GDM1 (cell line): Measurements from ENCODE around the gene LRIT1.

Experiments
- DNase-seq: peaks from one replicate; lab custom pipeline; 2025; lab: John Stamatoyannopoulos, UW

LRIT1 gene

GRCh38 chr10:84254552-84255478, 13.5 kb upstream of the LRIT1 start:
- no peak for DNase-seq

- DNase-seq = no peak
Observed at GRCh38 chr10:84248794-84249193, 7.4 kb upstream of the LRIT1 start.

GRCh38 chr10:84247496-84247895, 6.2 kb upstream of the LRIT1 start:
- DNase-seq = no peak

GRCh38 chr10:84244651-84245270, 3.4 kb upstream of the LRIT1 start, which contains the start of gene RGR:
Gene RGR, plus strand, starts transcription at chr10:84245053. Its CDS starts 38 bp downstream, at chr10:84245091.
- no peak for DNase-seq

DNA sequence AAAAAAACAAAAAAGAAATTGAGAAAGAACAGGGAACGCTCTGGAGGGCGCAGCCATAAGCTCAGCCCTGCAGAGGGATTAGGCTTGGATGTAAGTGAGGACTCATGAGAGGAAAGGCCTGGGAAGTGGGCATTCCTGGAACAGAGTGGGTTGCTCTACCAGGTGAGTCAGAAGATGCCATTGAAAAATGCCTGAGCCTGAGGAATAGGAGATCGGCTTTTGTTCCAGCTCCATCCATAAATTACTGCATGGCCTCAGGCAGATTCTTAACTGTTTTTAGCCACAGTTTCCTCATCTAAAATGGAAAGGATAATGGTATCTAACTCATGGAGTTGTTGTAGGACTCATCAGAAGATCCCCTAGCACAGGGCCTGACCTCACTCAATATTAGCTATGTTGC, 2.4 kb upstream of the LRIT1 start:
- DNase-seq = no peak

GRCh38 chr10:84238909-84239308, 2.4 kb downstream of the LRIT1 start:
- no peak for DNase-seq

- no peak for DNase-seq
Observed at GRCh38 chr10:84237199-84238051, 3.9 kb downstream of the LRIT1 start.

DNA sequence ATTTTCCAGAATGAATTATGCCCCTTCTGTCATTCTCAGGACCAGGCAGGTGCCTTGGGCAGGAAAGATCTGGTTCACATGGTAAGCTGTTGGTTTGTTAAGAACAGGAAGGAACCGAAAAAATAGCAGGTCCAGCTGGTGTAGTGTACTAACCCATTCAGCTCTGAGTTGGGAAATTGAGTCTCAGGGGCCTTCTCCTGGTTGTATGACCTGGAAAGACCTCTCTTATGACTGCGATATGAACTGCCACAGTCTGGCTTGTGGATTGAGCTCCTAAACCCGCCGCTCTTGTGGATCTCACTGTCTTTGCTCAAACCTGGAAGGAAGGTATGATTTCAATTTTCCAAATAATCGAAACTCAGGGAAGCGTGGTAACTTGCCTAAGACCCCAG, 4.5 kb downstream of the LRIT1 start:
- no peak for DNase-seq

DNA sequence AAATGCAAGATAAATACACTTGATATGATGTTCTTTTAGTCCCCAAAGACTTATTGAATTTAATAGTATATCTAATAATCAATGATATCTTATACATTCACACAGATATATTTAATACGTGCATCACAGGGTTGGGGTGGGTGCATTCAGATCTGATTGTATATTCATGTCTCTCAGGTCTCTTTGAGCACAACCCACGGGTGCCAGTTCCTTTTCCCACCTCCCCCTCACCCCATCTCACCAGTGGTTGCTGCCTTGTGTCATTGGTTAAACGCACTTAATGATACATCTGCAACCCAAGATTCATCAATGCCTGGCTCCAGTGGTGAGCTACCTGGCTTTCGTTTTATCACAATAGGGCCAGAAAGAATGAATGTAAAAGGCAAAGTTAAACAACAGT, 6.2 kb downstream of the LRIT1 start:
- DNase-seq = no peak

DNA sequence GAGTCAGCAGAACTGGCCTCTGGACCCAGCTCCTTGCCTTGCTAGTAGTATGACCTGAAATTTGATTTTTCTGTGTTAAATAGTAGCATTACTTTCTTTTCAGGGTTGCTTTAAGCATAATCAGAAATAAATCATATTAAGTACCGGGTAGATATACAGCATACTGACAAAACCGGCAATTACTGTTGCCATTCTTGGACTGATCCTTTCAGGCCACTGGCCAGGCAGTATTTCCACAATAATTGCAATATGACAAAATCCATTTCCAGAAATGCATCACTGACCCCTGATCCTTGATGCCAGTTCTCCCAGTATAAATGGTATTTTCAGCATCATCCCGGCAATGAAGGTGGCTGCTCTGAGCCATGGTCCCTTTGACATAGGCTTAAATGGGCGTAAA, 6.9 kb downstream of the LRIT1 start:
- DNase-seq = no peak

GRCh38 chr10:84233940-84234339, 7.4 kb downstream of the LRIT1 start:
- DNase-seq = no peak

GRCh38 chr10:84232376-84232775, 9.0 kb downstream of the LRIT1 start:
- DNase-seq = no peak

DNA sequence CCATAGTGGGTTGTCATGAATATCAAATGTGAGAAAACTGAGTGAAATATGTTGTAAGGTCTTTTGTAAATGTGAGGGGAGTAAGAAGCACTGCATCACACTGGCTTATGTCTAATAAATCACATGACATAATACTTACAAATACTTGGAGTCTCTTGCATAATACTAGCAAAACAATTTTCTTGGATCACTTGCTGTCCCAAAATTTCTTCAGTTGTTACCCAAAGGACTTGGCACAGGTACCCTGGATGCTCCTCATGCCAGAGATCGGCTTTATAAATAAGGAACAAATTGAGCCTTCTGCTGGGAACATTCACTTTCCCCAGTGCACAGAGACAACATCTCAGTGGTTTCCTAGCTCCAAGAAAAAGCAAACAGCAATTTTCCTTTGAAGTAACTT, 11.0 kb downstream of the LRIT1 start:
- DNase-seq = no peak

- DNase-seq = no peak
Observed at GRCh38 chr10:84227810-84228209, 13.5 kb downstream of the LRIT1 start.

DNA sequence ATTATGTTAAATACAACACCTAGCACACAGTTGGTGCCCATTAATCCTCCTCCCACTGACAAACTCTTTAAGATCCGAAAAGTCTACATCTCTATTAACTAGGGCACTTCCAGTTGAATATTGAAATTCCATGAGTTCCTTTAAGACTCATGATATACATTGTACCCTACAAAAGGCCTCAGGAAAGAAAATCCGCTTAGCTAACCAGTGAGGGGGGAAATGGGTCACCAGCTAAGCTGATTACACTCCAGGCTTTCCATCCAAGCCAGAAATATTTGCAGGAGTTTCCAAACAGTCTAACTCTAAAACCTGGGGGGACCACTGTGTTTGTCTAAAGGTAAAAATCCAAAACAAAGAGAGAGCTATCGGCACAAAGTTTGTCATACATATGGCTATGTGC, 14.7 kb downstream of the LRIT1 start:
- no peak for DNase-seq

DNA sequence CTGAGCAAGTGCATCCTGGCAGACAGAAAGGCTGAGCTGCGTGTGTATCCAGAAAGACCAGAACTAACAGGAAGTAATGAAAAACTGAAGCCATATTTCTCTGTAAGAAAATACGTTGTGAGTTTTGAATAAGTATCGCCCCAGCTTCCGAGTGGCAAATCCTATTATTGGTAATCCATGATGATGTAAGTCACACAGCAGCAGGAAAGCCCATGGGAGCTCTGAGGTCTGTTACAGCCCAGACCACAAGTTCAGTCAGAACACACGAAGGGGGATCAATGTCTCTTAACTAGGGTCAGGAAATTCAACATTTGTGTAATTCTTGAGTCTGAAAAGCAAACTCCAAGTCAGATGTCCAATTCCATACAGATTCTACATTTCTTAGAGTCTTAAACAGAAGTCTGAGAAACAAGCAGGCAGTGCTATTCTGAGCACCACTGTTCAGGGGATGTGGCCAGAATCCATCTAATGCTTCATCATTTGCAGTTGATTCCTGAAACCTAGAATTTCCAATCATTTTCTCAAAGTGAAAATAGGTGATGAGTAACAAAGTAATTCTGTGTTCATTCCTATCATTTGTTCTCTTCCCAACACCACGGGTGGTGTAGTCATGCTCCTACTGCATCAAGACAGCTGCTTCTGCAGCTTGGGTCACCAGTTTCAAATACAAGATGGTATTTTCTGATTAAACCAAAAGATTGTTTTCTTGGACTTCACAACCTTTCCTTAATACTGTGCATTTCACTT, 15.7 kb downstream of the LRIT1 start, which contains the start of gene LRIT2:
TSS of gene LRIT2 (minus strand) at position 118 of the 747 bp plus-strand sequence. CDS start at position 94, 24 bp downstream.
- DNase-seq = no peak

- no peak for DNase-seq
Observed at GRCh38 chr10:84224411-84225028, 16.8 kb downstream of the LRIT1 start.

- no peak for DNase-seq
Observed at GRCh38 chr10:84221916-84222315, 19.4 kb downstream of the LRIT1 start.

GRCh38 chr10:84217746-84218145, 23.6 kb downstream of the LRIT1 start:
- no peak for DNase-seq

DNA sequence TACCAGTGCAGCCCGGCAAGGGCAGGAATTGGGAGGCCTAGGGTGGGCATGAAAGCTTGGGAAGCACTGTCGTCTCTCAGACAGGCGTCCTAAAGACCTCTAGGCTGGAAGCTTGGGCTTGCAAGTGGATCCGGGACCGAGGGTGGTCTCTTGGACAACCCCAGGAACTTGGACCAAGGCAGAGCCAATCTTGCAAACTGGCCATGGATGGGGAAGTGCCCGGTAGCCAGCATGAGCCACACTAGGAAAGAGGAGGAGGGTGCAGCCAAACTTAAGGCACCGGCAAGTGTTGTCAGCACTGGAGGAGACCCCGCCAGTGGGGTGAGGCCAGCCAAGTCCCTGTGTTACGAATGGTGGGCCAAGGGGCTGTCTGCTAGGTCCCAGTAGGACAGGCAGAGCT, 24.5 kb downstream of the LRIT1 start:
- DNase-seq = no peak

- no peak for DNase-seq
Observed at GRCh38 chr10:84214612-84215235, 26.6 kb downstream of the LRIT1 start.
